AG04450 (cell line): ENCODE measurements around the gene NIPAL4. TPM values are rescaled to one million over a fixed set of nuclear protein-coding genes. Genes with fewer than 3 reads are reported as not detected.

Experiments used
- CTCF ChIA-PET: fragments of 300-600, 350-600 bp; formaldehyde crosslinking; extraction: SDS; loops from one replicate; lab custom pipeline; 2022; ENCODE audit warnings: antibody characterized with exemption, inconsistent platforms; lab: Charles Lee
- POLR2A ChIA-PET: fragments of 350-600 bp; formaldehyde crosslinking; extraction: SDS; loops from one replicate; lab custom pipeline; 2021; ENCODE audit warnings: antibody characterized with exemption, inconsistent platforms; lab: Yijun Ruan, JAX
- DNase-seq: peaks from one replicate; pipeline ENCODE4 v3.0.0-alpha.2; 2011; ENCODE audit warnings: low read depth, low spot score
- H3K27ac ChIP-seq: one replicate; pipeline ENCODE4 v1.5.1; 2012; ENCODE audit warnings: low read depth, low read length, control low read depth
- H3K27me3 ChIP-seq: one replicate; pipeline ENCODE4 v1.6.0; 2012; ENCODE audit warnings: low read length; ENCODE audit not compliant: control insufficient read depth, insufficient read depth
- H3K4me3 ChIP-seq: 2 replicates; pipeline ENCODE4 v1.5.1; 2011; ENCODE audit warnings: mild to moderate bottlenecking, low read depth, low read length, control low read depth
- H3K9me3 ChIP-seq: 2 replicates; pipeline ENCODE4 v1.5.1; 2012; ENCODE audit warnings: low read length; ENCODE audit not compliant: control insufficient read depth, insufficient read depth
- polyA plus RNA-seq: library from polyadenylated mRNA; depleted of rRNA; stranded (reverse); fragments of >200 nt; gene quantifications from 2 replicates; pipeline ENCODE4 v1.2.3, GENCODE V29; 2011
- TF ChIP-seq, protein P1 (sequence below): IDR thresholded peaks from 2 replicates; pipeline ENCODE4 v1.5.1; 2011; ENCODE audit warnings: low read depth, low read length, control low read depth, inconsistent platforms

Gene NIPAL4
- polyA plus RNA-seq, 1 experiment: 0.20 TPM

DNA sequence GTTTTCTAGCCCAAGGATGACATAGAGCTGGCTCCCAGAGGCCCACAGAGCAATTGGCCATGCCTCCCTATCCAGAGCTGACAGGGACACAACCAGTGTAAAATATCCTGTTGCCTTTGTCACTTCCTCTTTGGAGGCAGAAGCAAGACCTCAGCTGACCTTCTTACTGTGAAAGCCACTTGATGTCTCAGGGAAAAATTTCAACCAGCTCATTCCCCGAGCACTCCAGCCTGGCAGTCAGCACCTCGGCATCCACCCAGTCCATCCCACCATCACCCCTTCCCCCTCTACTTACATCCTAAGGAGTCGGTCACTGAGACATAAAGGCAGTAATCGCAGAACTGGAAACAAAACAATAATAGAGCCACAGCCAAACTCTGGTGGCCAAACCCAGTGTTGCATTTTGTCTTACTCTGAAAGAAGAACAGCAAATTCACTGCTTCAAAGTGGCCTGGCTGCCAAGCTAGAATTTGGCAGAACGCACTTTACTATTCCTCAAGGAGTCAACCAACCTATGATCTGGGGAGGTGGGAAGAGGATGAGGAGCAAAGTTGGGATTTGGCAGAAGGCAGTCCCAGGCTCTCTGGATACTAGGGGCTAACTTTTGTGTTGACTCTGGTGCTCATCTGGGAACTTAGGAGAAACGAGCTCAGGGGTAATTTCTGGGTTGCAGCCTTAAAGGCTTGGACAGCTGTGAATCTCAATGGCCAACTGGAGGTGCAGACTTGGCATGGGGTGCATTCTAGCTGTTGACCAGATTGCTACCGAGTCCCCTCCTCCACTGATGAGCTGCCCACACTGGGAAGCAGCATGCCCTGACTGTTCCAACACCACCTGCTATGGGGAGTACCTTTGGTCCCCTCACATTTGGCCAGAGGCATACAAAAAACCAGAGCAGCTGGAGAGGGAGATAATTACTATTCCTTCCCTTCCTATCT, 13.6 kb downstream of the NIPAL4 start:
- POLR2A ChIA-PET: no interaction called here
- DNase-seq: no peak
- Histone ChIP-seq H3K9me3 (no peaks in the 10 kb centered on the region), H3K27ac (no peak overlapping the region), H3K4me3 (no peak overlapping the region), H3K27me3 (no peaks in the 10 kb centered on the region)
- CTCF ChIA-PET: interaction anchor here (0.8 to 7.0 kb wide), 10 partner anchors 11 to 269 kb away, joined by 3 to 53 read pairs (median 6); partner anchors contain the start of gene NIPAL4
- TF ChIP-seq, protein P1, sequence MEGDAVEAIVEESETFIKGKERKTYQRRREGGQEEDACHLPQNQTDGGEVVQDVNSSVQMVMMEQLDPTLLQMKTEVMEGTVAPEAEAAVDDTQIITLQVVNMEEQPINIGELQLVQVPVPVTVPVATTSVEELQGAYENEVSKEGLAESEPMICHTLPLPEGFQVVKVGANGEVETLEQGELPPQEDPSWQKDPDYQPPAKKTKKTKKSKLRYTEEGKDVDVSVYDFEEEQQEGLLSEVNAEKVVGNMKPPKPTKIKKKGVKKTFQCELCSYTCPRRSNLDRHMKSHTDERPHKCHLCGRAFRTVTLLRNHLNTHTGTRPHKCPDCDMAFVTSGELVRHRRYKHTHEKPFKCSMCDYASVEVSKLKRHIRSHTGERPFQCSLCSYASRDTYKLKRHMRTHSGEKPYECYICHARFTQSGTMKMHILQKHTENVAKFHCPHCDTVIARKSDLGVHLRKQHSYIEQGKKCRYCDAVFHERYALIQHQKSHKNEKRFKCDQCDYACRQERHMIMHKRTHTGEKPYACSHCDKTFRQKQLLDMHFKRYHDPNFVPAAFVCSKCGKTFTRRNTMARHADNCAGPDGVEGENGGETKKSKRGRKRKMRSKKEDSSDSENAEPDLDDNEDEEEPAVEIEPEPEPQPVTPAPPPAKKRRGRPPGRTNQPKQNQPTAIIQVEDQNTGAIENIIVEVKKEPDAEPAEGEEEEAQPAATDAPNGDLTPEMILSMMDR: no peak

DNA sequence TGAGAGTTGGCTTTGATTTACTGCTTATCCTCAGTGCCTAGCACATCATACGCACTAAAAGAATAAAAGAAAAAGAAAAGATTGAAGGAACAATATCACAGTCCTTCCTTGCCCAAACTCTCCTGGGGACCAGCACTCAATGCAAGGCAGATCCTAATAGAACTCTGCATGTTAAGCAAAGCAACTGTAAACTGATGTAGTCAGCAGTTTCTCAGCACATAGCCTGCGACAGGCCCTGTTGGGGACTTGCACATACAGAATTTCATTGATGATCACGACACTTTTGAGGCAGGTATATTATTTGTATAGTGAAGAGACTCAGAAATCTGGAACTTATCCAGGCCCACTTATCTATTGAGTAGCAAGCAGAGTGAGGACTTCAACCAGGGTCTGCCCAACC, 15.4 kb downstream of the NIPAL4 start:
- CTCF ChIA-PET: interaction anchor here (0.7 to 7.0 kb wide), 7 partner anchors 12 to 268 kb away, joined by 3 to 53 read pairs (median 4); partner anchors contain the start of gene LSM11
- no peak overlapping the region for H3K4me3 ChIP-seq
- DNase-seq: no peak
- TF ChIP-seq, protein P1: no peak
- POLR2A ChIA-PET: no interaction called here
- H3K27ac ChIP-seq: no peak overlapping the region
- H3K9me3 ChIP-seq: no peaks in the 10 kb centered on the region
- H3K27me3 ChIP-seq: no peaks in the 10 kb centered on the region

DNA sequence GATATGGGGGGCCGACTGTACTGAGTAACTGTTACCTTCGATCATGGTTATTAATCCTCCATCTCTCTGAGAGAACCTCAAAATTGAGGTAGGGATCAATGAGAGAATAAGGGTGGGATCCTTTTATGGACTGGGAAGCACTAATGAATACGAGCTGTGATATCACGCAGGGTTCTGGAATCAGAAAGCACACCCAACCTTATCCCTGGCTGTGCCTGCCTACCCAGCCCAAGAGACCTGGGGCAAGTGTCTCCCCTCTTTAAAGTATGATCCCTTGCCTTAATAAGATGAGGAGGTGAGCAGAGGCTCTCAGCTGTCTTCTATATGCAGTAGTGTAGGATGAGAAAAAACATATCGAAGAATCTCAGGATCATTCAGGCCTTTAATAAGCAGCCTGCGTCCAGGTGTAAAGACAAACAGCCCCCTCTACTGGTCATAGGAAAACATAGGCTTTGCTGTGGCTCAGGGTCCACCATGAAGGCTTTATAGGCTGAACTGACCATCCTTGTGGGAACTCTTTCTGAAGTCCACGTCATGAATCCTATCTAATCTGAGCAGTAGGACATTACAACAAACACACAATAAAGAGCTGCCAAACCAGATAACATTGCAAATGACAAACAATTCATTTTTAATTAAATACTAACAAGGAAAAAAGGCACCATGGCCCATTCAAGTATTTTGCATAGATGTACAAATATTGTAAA, 16.8 kb downstream of the NIPAL4 start:
- ChIA-PET POLR2A (interaction anchor here (0.7 kb wide), 1 partner anchor 254 kb away, joined by 6 read pairs; the partner anchor contains the start of gene THG1L), CTCF (interaction anchor here (0.5 to 7.0 kb wide), 57 partner anchors 8 to 1282 kb away, joined by 3 to 53 read pairs (median 5); partner anchors contain the start of genes LSM11, NIPAL4 and THG1L)
- Histone ChIP-seq H3K9me3 (no peaks in the 10 kb centered on the region), H3K27ac (no peak overlapping the region), H3K4me3 (no peak overlapping the region), H3K27me3 (no peaks in the 10 kb centered on the region)
- DNase-seq: peak; percentile 37
- TF ChIP-seq, protein P1: peak; percentile 84

DNA sequence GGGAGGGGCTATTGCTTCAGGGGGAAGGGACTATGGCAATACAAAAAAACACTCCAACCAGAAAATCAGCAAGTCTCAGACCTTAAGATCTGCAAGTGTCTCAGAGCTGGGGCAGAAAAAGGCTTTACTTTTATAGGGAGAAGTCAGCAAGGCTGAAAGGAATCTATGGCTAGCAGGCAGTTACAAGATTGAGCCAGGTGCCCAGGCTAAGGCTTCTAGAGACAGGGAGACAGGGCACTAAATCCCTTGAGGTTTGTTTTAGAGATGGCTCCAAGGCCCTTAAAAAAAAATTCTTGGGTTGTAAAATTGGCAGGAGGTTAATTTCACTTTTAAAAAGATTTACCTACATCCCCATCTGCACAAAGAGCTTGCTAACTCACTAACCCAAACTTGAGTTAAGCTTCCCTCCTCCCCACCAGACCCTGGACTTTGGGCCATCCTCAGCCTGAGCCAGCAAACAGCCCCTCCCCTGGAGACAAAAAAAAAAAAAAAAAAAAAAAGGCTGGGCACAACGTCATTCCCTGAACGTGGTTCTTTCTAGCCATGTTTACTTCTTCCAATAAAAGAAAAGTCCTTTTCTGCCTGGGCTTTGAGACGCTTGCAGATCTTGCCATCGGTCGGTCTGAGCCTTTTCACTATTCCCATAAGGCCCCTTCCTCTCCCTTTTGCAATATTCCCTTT, 17.9 kb downstream of the NIPAL4 start:
- no peak overlapping the region for H3K4me3 ChIP-seq
- H3K27ac ChIP-seq: no peak overlapping the region
- H3K9me3 ChIP-seq: no peaks in the 10 kb centered on the region
- H3K27me3 ChIP-seq: no peaks in the 10 kb centered on the region
- TF ChIP-seq, protein P1: no peak
- DNase-seq: no peak
- ChIA-PET POLR2A (no interaction called here), CTCF (interaction anchor here (0.7 to 7.0 kb wide), 23 partner anchors 10 to 265 kb away, joined by 3 to 53 read pairs (median 5); no protein-coding TSS in a partner anchor)
